Measurements from ENCODE around the gene SLC38A4.
"Not testable (repeated sequence)": the region's sequence is repeated elsewhere in the genome, so short reads cannot be mapped to it uniquely, and the experiment has no call there.

Gene SLC38A4

DNA sequence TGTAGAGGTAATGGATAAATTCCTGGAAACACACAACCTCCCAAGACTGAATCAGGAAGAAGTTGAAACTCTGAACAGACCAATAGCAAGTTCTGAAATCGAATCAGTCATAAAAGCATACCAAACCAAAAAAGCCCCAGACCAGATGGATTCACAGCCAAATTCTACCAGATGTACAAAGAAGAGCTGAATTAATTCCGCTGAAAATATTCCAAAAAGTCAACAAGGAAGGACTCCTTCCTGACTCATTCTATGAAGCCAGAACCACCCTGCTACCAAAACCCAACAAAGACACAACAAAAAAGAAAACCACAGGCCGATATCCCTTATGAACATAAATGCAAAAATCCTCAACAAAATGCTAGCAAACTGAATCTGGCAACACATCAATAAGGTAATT is 81.5 kb downstream of the SLC38A4 start:
- Histone ChIP-seq H3K27ac (ENCODE audit: low read length) (no peak overlapping the region), H3K4me1 (ENCODE audit: insufficient read depth, low read length) (no peaks in the 10 kb centered on the region), H3K27me3 (ENCODE audit: insufficient read depth, low read length, poor library complexity) (no peaks in the 10 kb centered on the region), H3K36me3 (ENCODE audit: insufficient read depth, low read length) (no peaks in the 10 kb centered on the region), H3K9me3 (ENCODE audit: insufficient read depth, low read length, severe bottlenecking) (no peaks in the 10 kb centered on the region), H3K4me3 (ENCODE audit: low read depth in 1 of 2, low read length in 2 of 2) (no peak overlapping the region), H4K20me1 (ENCODE audit: insufficient read depth, low read length) (no peaks in the 10 kb centered on the region), H3K9ac (ENCODE audit: low read depth, low read length) (no peak overlapping the region), H3K79me2 (ENCODE audit: insufficient read depth, low read length) (no peaks in the 10 kb centered on the region), H2AFZ (ENCODE audit: low read depth, low read length) (no peak overlapping the region), H3K4me2 (ENCODE audit: insufficient read depth, low read length) (no peak overlapping the region)
- ATAC-seq (ENCODE audit: insufficient read depth, low read depth) (no peak), DNase-seq (no peak)
- no peak for TF ChIP-seq EZH2 (IDR thresholded peaks at IDR 0.05; ENCODE audit: borderline replicate concordance, low read depth, low read length, severe bottlenecking)
- TF ChIP-seq, protein P1, sequence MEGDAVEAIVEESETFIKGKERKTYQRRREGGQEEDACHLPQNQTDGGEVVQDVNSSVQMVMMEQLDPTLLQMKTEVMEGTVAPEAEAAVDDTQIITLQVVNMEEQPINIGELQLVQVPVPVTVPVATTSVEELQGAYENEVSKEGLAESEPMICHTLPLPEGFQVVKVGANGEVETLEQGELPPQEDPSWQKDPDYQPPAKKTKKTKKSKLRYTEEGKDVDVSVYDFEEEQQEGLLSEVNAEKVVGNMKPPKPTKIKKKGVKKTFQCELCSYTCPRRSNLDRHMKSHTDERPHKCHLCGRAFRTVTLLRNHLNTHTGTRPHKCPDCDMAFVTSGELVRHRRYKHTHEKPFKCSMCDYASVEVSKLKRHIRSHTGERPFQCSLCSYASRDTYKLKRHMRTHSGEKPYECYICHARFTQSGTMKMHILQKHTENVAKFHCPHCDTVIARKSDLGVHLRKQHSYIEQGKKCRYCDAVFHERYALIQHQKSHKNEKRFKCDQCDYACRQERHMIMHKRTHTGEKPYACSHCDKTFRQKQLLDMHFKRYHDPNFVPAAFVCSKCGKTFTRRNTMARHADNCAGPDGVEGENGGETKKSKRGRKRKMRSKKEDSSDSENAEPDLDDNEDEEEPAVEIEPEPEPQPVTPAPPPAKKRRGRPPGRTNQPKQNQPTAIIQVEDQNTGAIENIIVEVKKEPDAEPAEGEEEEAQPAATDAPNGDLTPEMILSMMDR (IDR thresholded peaks at IDR 0.05; ENCODE audit: borderline replicate concordance, extremely low read depth, low read length, poor library complexity, severe bottlenecking) = no peak

DNA sequence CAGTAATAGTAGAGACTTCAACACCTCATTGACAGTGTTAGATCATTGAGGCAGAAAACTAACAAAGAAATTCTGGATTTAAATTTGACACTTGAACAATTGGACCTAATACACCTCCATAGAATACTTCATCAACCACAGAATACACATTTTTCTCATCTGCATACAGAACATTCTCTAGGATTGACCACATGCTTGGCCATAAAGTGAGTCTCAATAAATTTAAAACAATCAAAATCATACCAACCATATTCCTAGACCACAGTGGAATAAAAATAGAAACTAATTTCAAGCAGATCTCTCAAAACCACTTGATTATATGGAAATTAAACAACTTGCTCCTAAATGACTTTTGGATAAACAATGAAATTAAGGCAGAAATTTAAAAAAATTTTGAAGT is 82.3 kb downstream of the SLC38A4 start:
- DNase-seq = no peak

GRCh38 chr12:46742271-46742670 is 83.5 kb downstream of the SLC38A4 start:
- H3K27ac ChIP-seq (ENCODE audit: low read length) = not testable (repeated sequence)

More for the DNA sequence above, 82.3 kb downstream of the SLC38A4 start:
- H3K9me3 ChIP-seq (ENCODE audit: insufficient read depth, low read length, severe bottlenecking) = no peaks in the 10 kb centered on the region
- no peaks in the 10 kb centered on the region for H3K79me2 ChIP-seq (ENCODE audit: insufficient read depth, low read length)
- no peak for ATAC-seq (ENCODE audit: insufficient read depth, low read depth)
- no peak for TF ChIP-seq EZH2 (IDR thresholded peaks at IDR 0.05; ENCODE audit: borderline replicate concordance, low read depth, low read length, severe bottlenecking)
- TF ChIP-seq, protein P1 (IDR thresholded peaks at IDR 0.05; ENCODE audit: borderline replicate concordance, extremely low read depth, low read length, poor library complexity, severe bottlenecking) = no peak
- H4K20me1 ChIP-seq (ENCODE audit: insufficient read depth, low read length) = no peaks in the 10 kb centered on the region
- H3K4me2 ChIP-seq (ENCODE audit: insufficient read depth, low read length) = no peak overlapping the region
- no peak overlapping the region for H3K9ac ChIP-seq (ENCODE audit: low read depth, low read length)
- no peak overlapping the region for H3K4me3 ChIP-seq (ENCODE audit: low read depth in 1 of 2, low read length in 2 of 2)
- H3K27ac ChIP-seq (ENCODE audit: low read length) = no peak overlapping the region
- H3K27me3 ChIP-seq (ENCODE audit: insufficient read depth, low read length, poor library complexity) = no peaks in the 10 kb centered on the region
- H3K36me3 ChIP-seq (ENCODE audit: insufficient read depth, low read length) = no peaks in the 10 kb centered on the region
- no peak overlapping the region for H2AFZ ChIP-seq (ENCODE audit: low read depth, low read length)
- no peaks in the 10 kb centered on the region for H3K4me1 ChIP-seq (ENCODE audit: insufficient read depth, low read length)

DNA sequence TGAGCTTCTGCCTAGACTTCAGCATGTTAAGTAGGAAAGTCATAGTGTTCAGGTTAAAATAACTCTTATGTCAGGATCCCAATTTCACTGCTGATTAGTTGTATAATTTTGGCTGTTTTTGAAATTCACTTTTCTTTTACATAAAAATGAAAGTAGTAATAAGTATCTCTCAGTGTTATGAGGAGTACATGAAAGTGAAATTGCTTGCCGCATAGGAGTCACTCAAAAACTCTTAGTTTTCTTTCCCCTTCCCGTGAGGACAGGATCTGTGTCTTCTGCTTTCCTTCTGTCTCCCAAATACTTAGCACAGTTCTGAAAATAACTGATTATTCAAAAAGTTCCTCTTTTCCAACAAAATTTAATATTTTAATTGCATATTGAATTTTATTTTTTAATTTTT is 100.5 kb downstream of the SLC38A4 start:
- H4K20me1 ChIP-seq (ENCODE audit: insufficient read depth, low read length) = no peaks in the 10 kb centered on the region
- no peak overlapping the region for H3K9ac ChIP-seq (ENCODE audit: low read depth, low read length)
- DNase-seq = no peak
- no peaks in the 10 kb centered on the region for H3K36me3 ChIP-seq (ENCODE audit: insufficient read depth, low read length)
- no peaks in the 10 kb centered on the region for H3K27me3 ChIP-seq (ENCODE audit: insufficient read depth, low read length, poor library complexity)
- H2AFZ ChIP-seq (ENCODE audit: low read depth, low read length) = no peak overlapping the region
- TF ChIP-seq, protein P1 (IDR thresholded peaks at IDR 0.05; ENCODE audit: borderline replicate concordance, extremely low read depth, low read length, poor library complexity, severe bottlenecking) = no peak
- TF ChIP-seq EZH2 (IDR thresholded peaks at IDR 0.05; ENCODE audit: borderline replicate concordance, low read depth, low read length, severe bottlenecking) = no peak
- no peaks in the 10 kb centered on the region for H3K4me1 ChIP-seq (ENCODE audit: insufficient read depth, low read length)
- ATAC-seq (ENCODE audit: insufficient read depth, low read depth) = no peak
- no peak overlapping the region for H3K4me2 ChIP-seq (ENCODE audit: insufficient read depth, low read length)
- no peaks in the 10 kb centered on the region for H3K79me2 ChIP-seq (ENCODE audit: insufficient read depth, low read length)
- no peak overlapping the region for H3K27ac ChIP-seq (ENCODE audit: low read length)
- H3K4me3 ChIP-seq (ENCODE audit: low read depth in 1 of 2, low read length in 2 of 2) = no peak overlapping the region
- peaks cover 3% of the 10 kb centered on the region for H3K9me3 ChIP-seq (ENCODE audit: insufficient read depth, low read length, severe bottlenecking)

More at GRCh38 chr12:46742271-46742670, 83.5 kb downstream of the SLC38A4 start:
- not testable (repeated sequence) for H3K4me2 ChIP-seq (ENCODE audit: insufficient read depth, low read length); H4K20me1 ChIP-seq (ENCODE audit: insufficient read depth, low read length); H3K4me1 ChIP-seq (ENCODE audit: insufficient read depth, low read length); H3K4me3 ChIP-seq (ENCODE audit: low read depth in 1 of 2, low read length in 2 of 2); H3K9me3 ChIP-seq (ENCODE audit: insufficient read depth, low read length, severe bottlenecking); H3K27me3 ChIP-seq (ENCODE audit: insufficient read depth, low read length, poor library complexity); H3K79me2 ChIP-seq (ENCODE audit: insufficient read depth, low read length); H2AFZ ChIP-seq (ENCODE audit: low read depth, low read length); H3K9ac ChIP-seq (ENCODE audit: low read depth, low read length); H3K36me3 ChIP-seq (ENCODE audit: insufficient read depth, low read length); ATAC-seq (ENCODE audit: insufficient read depth, low read depth); DNase-seq

Measured in DND-41 (cell line).